Measurements from ENCODE around the gene FBXO42.

The FBXO42 gene

GRCh38 chr1:16198444-16199156 lies 153.7 kb downstream of the FBXO42 start:
- no peak overlapping the region for H3K4me3 ChIP-seq
- no peak overlapping the region for H3K27ac ChIP-seq

- H3K4me3 ChIP-seq, result no peak overlapping the region
- no peak overlapping the region for H3K27ac ChIP-seq
These were observed 155.4 kb downstream of the FBXO42 start for GRCh38 chr1:16196874-16197273.

Data from skin epidermis (tissue), 12 donors.